Breast epithelium (tissue), 4 donors: Measurements from ENCODE around the gene BPHL. TPM values are rescaled to one million over a fixed set of nuclear protein-coding genes. Genes with fewer than 3 reads are reported as not detected.
"Not testable (repeated sequence)": the region's sequence is repeated elsewhere in the genome, so short reads cannot be mapped to it uniquely, and the experiment has no call there.

Experiments used
- DNase-seq, 2 donors: peaks; one replicate each; pipeline ENCODE4 v3.0.0-alpha.2; 2019; ENCODE audit warnings: low spot score in 2 of 2
- H3K27ac ChIP-seq, 2 donors: fragments of 200-600 bp; sonication (generic) in 1 of 2; one replicate each; pipeline ENCODE4 v1.5.1; 2016 to 2019; ENCODE audit warnings: mild to moderate bottlenecking in 1 of 2
- H3K27me3 ChIP-seq, 2 donors: fragments of 200-600 bp; sonication (generic) in 1 of 2; one replicate each; pipeline versions ENCODE4 v1.5.1 to v1.6.0; 2017 to 2019; ENCODE audit warnings: control low read depth in 1 of 2, mild to moderate bottlenecking in 1 of 2
- H3K36me3 ChIP-seq: fragments of 200-600 bp; one replicate; pipeline ENCODE4 v1.5.1; 2019
- H3K4me1 ChIP-seq, 2 donors: fragments of 200-600 bp; sonication (generic); one replicate each; pipeline ENCODE4 v1.5.1; 2016 to 2019; ENCODE audit warnings: control low read depth in 1 of 2
- H3K4me3 ChIP-seq, 3 donors: fragments of 200-600 bp; sonication (generic); 1 replicate in 2 of 3; 2 replicates in 1 of 3; pipeline ENCODE4 v1.5.1; 2016 to 2019; ENCODE audit warnings: mild to moderate bottlenecking in 3 of 3, moderate library complexity in 2 of 3
- H3K9me3 ChIP-seq, 2 donors: fragments of 200-600 bp; sonication (generic) in 1 of 2; one replicate each; pipeline ENCODE4 v1.5.1; 2016 to 2019; ENCODE audit warnings: control low read depth in 1 of 2
- POLR2A ChIP-seq: fragments of 450-650 bp; IDR thresholded peaks from one replicate; pipeline ENCODE4 v1.6.1; 2016; ENCODE audit warnings: antibody characterized with exemption, mild to moderate bottlenecking, moderate library complexity
- POLR2AphosphoS5 ChIP-seq, 3 donors: sonication (generic); formaldehyde crosslinking; IDR thresholded peaks; one replicate each; pipeline ENCODE4 v1.6.1; 2017; ENCODE audit warnings: antibody characterized with exemption in 3 of 3
- intact Hi-C: fragments of 100-400 bp; cut with DNase I; formaldehyde crosslinking; loops from one replicate; pipeline ENCODE4 v1.15.1; 2023; ENCODE audit warnings: low total_unique reads
- total RNA-seq, 3 donors: library from RNA; depleted of rRNA; stranded (reverse); fragments of >200 nt; gene quantifications; one replicate each; pipeline ENCODE4 v1.1.0, GENCODE V29; 2016
- TF ChIP-seq, protein P1 (sequence below), 3 donors: fragments of 450-650 bp; IDR thresholded peaks; one replicate each; pipeline ENCODE4 v1.5.1; 2016 to 2017; ENCODE audit warnings: antibody characterized with exemption in 3 of 3, mild to moderate bottlenecking in 3 of 3, moderate library complexity in 3 of 3

Gene BPHL
- total RNA-seq, 3 donors from 2014 or later: 15.4 to 19.4 (median 19.3) TPM

DNA sequence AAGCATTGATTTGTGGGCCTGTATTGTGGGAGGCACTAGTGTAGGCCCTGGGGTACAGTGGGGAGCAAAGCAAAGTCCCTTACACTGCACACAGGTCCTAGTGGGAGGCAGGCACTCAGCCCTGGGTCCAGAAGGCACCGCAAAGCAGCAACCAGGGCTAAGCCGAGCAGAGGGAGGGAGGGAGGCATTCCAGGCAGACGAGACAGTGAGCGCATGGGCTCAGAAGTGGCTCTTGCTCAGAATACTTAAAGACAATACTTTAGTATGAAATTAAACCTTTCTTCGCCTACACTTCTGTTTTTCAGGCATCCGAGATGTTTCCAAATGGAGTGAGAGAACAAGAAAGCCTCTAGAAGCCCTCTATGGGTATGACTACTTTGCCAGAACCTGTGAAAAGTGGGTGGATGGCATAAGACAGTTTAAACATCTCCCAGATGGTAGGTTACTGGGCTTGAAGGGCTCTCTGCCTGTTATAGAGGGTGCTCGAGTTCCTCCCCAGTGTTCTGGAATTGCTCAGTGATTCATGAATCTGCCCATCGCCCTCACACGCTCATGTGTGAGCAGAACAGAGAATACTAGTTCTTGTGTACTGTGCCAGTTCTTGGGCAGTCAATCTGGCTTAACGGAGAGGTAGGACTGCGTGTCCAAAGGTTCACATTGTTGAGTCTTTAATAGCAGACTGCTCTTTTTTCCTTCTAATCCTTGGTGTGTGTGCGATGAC is 18.7 kb downstream of the BPHL start:
- Histone ChIP-seq H3K9me3 (no peaks in the 10 kb centered on the region), H3K27ac (no peak overlapping the region), H3K36me3 (no peaks in the 10 kb centered on the region), H3K4me1 (no peaks in the 10 kb centered on the region), H3K4me3 (no peak overlapping the region), H3K27me3 (no peaks in the 10 kb centered on the region)
- intact Hi-C loops: no loop called here
- no peak for DNase-seq
- TF ChIP-seq POLR2AphosphoS5 (IDR thresholded peaks at IDR 0.05) (no peak), POLR2A (no peak)
- TF ChIP-seq, protein P1, sequence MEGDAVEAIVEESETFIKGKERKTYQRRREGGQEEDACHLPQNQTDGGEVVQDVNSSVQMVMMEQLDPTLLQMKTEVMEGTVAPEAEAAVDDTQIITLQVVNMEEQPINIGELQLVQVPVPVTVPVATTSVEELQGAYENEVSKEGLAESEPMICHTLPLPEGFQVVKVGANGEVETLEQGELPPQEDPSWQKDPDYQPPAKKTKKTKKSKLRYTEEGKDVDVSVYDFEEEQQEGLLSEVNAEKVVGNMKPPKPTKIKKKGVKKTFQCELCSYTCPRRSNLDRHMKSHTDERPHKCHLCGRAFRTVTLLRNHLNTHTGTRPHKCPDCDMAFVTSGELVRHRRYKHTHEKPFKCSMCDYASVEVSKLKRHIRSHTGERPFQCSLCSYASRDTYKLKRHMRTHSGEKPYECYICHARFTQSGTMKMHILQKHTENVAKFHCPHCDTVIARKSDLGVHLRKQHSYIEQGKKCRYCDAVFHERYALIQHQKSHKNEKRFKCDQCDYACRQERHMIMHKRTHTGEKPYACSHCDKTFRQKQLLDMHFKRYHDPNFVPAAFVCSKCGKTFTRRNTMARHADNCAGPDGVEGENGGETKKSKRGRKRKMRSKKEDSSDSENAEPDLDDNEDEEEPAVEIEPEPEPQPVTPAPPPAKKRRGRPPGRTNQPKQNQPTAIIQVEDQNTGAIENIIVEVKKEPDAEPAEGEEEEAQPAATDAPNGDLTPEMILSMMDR (IDR thresholded peaks at IDR 0.05): no peak

DNA sequence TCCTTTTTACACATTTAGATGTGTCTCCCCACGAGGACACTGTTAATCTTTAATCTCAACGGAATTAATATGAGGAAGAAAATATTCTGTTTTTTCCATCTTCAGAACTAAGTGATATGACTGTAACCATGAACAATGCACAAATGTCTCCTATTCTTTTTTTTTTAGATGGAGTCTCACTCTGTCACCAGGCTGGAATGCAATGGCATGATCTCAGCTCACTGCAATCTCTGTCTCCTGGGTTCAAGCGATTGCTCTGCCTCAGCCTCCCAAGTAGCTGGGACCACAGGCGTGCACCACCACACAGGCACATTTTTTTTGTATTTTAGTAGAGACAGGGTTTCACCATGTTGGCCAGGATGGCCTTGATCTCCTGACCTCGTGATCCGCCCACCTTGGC is 19.4 kb downstream of the BPHL start:
- H3K36me3 ChIP-seq, H3K4me1 ChIP-seq, intact Hi-C loops, H3K27me3 ChIP-seq, DNase-seq, H3K4me3 ChIP-seq, H3K27ac ChIP-seq, H3K9me3 ChIP-seq: not testable (repeated sequence)

DNA sequence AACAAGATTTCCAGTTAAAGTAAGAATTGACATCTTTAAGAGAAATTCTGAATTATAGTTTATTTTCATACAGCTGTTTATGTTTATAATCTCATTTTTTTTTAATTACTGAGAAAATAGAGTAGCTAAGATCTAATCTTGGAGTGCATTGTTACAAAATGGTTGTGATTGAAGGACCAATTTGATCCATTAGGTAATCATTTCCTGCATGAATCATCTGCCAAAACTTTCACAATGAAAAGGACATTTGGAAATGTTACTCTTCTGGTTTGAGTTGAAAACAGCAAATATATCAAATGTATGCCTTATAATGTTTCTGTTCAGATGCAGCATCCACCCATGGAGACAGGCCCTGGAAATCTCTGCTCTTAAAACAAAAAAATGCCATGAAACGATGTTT is 19.8 kb downstream of the BPHL start:
- Histone ChIP-seq H3K9me3 (no peaks in the 10 kb centered on the region), H3K4me3 (no peak overlapping the region), H3K27ac (peak overlapping the region in 1 of 2 donors; percentile 64), H3K4me1 (no peaks in the 10 kb centered on the region), H3K36me3 (no peaks in the 10 kb centered on the region), H3K27me3 (no peaks in the 10 kb centered on the region)
- TF ChIP-seq POLR2A: no peak
- intact Hi-C loops: no loop called here
- no peak for DNase-seq

DNA sequence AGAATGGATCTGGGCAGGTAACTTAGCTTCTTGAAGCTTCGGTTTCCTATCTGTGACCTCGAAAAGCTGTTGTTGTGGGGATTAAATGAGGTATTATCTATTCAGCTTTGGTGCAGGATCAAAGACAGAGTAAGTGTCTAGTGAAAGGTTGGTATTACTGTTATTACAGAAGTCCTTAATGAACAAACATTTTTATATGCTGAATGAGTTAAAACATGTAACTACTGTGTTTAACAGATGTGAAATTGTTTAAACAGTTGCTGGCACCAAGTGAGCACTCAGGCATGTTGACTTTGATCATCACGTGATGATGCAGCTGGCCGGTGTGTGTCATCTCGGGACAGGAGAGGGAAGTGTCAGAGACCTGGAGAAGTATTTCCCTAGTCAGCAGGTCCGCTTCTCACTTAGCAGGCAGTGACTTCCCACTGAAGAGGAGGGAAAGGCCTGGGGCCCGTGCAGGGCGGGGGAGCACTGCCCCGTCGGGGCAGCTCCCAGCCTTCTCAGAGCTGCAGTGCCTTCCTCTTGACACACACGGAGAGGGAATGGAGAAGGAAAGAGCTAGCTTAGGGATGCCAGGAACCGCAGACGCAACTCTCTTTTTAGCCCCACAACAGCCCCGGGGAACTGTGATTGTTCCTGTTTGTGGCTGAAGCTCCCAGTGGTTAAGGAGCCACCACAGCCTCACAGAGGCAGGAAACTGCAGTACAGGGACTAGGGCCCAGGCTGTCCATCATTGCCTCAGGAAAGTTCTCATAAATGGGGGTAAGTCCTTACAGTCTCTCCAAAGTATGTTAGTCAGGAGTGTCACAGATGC is 20.8 kb downstream of the BPHL start:
- Histone ChIP-seq H3K36me3 (no peaks in the 10 kb centered on the region), H3K4me3 (peak overlapping the region in 1 of 3 donors; percentile 29), H3K9me3 (no peaks in the 10 kb centered on the region), H3K4me1 (no peaks in the 10 kb centered on the region), H3K27me3 (no peaks in the 10 kb centered on the region), H3K27ac (peak overlapping the region; percentile 62 to 64)
- peak; percentile 69 to 73 for DNase-seq
- intact Hi-C loops: no loop called here
- TF ChIP-seq, protein P1 (IDR thresholded peaks at IDR 0.05): peak in 1 of 3 donors; percentile 14
- TF ChIP-seq POLR2A: no peak
- TF ChIP-seq POLR2AphosphoS5 (IDR thresholded peaks at IDR 0.05): peak in 1 of 3 donors; percentile 52

DNA sequence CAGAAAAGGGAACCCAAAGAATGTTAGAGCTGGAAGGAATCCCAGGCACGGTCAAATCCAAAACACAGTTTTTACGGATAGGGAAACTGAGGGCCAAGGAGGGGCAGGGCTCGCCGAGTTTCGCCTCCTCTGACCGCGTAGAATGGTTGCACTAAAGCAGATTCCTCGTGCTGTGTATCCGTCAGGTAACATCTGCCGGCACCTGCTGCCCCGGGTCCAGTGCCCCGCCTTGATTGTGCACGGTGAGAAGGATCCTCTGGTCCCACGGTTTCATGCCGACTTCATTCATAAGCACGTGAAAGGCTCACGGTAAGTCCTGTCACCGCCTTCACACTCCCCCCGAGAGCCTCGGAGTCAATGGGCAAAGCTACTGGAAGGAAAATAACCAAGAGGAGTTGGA is 21.7 kb downstream of the BPHL start:
- TF ChIP-seq POLR2AphosphoS5 (IDR thresholded peaks at IDR 0.05) (no peak), POLR2A (no peak)
- TF ChIP-seq, protein P1 (IDR thresholded peaks at IDR 0.05): no peak
- Histone ChIP-seq H3K27me3 (no peaks in the 10 kb centered on the region), H3K27ac (peak overlapping the region; percentile 62 to 64), H3K36me3 (no peaks in the 10 kb centered on the region), H3K4me3 (no peak overlapping the region), H3K9me3 (no peaks in the 10 kb centered on the region), H3K4me1 (no peaks in the 10 kb centered on the region)
- DNase-seq: no peak
- intact Hi-C loops: no loop called here

DNA sequence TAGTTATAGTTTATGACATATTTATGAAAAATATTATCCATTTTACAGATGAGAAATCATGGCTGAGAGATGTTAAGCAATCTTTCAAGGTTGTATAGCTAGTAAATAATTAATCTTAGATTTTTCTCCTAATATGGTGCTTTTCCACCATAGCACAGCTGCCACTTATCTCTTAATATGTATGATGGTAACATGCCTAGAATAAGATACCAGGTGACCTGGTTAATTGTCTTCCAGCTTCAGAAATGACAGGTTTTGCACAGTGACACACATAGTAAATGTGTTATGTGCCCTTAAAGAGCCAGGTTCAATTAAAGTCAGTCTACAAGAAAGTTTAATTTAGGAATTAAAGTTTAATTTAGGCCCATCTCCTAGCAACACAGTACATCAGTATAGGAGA is 24.0 kb downstream of the BPHL start:
- H3K4me1 ChIP-seq: no peaks in the 10 kb centered on the region
- intact Hi-C loops: no loop called here
- no peaks in the 10 kb centered on the region for H3K9me3 ChIP-seq
- DNase-seq: no peak
- H3K27ac ChIP-seq: no peak overlapping the region
- H3K4me3 ChIP-seq: no peak overlapping the region
- H3K27me3 ChIP-seq: no peaks in the 10 kb centered on the region
- H3K36me3 ChIP-seq: no peaks in the 10 kb centered on the region
- TF ChIP-seq POLR2AphosphoS5 (IDR thresholded peaks at IDR 0.05) (no peak), POLR2A (no peak)
- TF ChIP-seq, protein P1 (IDR thresholded peaks at IDR 0.05): no peak
